GM18858 (cell line): ENCODE measurements around the gene UROC1.

ENCODE experiments used
- ATAC-seq: cut with Tn5 transposase; IDR thresholded peaks from one replicate; pipeline ENCODE4 v1.9.1; 2021; ENCODE audit not compliant: unreplicated experiment

Gene UROC1

GRCh38 chr3:126496894-126497850 is 20.4 kb downstream of the UROC1 start:
- ATAC-seq: no peak

GRCh38 chr3:126495786-126496185 is 21.8 kb downstream of the UROC1 start:
- ATAC-seq: no peak

GRCh38 chr3:126494970-126495230 is 22.7 kb downstream of the UROC1 start:
- ATAC-seq: no peak

- no peak for ATAC-seq
Observed at GRCh38 chr3:126494204-126494969, 23.2 kb downstream of the UROC1 start.

GRCh38 chr3:126493739-126494138 is 23.8 kb downstream of the UROC1 start:
- no peak for ATAC-seq

GRCh38 chr3:126493051-126493450 is 24.5 kb downstream of the UROC1 start:
- no peak for ATAC-seq

- ATAC-seq: no peak
Observed at GRCh38 chr3:126491221-126492013, 26.2 kb downstream of the UROC1 start.

GRCh38 chr3:126490619-126491018 is 27.0 kb downstream of the UROC1 start:
- ATAC-seq: no peak

- ATAC-seq: no peak
Observed at GRCh38 chr3:126488886-126489569, 28.5 kb downstream of the UROC1 start.

- no peak for ATAC-seq
Observed at GRCh38 chr3:126488185-126488584, 29.4 kb downstream of the UROC1 start.

- ATAC-seq: no peak
Observed at GRCh38 chr3:126487151-126487771, 30.3 kb downstream of the UROC1 start.

- ATAC-seq: no peak
Observed at GRCh38 chr3:126486360-126486847, 31.2 kb downstream of the UROC1 start.

- no peak for ATAC-seq
Observed at GRCh38 chr3:126485956-126486355, 31.6 kb downstream of the UROC1 start.

- no peak for ATAC-seq
Observed at GRCh38 chr3:126485176-126485897, 32.2 kb downstream of the UROC1 start.

GRCh38 chr3:126484662-126485061 is 32.9 kb downstream of the UROC1 start:
- ATAC-seq: no peak

- ATAC-seq: no peak
Observed at GRCh38 chr3:126484148-126484547, 33.4 kb downstream of the UROC1 start.

GRCh38 chr3:126483321-126483761 is 34.2 kb downstream of the UROC1 start:
- no peak for ATAC-seq

- no peak for ATAC-seq
Observed at GRCh38 chr3:126482503-126483255, 34.9 kb downstream of the UROC1 start.
